Activated T-cell treated with anti-CD3 and anti-CD28 coated beads, Interleukin-2, amount 50 U/mL, for 72 hours (primary cell): ENCODE measurements around the gene PIK3CD. TPM values are rescaled to one million over a fixed set of nuclear protein-coding genes. Genes with fewer than 3 reads are reported as not detected.
"Not testable (repeated sequence)": the region's sequence is repeated elsewhere in the genome, so short reads cannot be mapped to it uniquely, and the experiment has no call there.

Experiments used
- ATAC-seq, 2 donors: fragments of 150-1000 bp; cut with Tn5 transposase; replicated peaks in 1 of 2; 2 replicates each; pipeline ENCODE4 v1.10.0; 2021; ENCODE audit warnings: moderate library complexity in 2 of 2, mild to moderate bottlenecking in 1 of 2
- DNase-seq, 2 donors: peaks; one replicate each; pipeline ENCODE4 v3.0.0; 2021 to 2022; ENCODE audit warnings: mixed read lengths in 1 of 2
- H3K27ac Mint-ChIP-seq: one replicate; pipeline ENCODE4 v1.8.0; 2022; ENCODE audit warnings: mild to moderate bottlenecking, moderate library complexity, mixed read lengths
- H3K27me3 Mint-ChIP-seq: one replicate; pipeline ENCODE4 v1.8.0; 2022; ENCODE audit warnings: low read depth, mixed read lengths
- H3K36me3 Mint-ChIP-seq, 2 donors: one replicate each; pipeline ENCODE4 v1.8.0; 2022; ENCODE audit warnings: mixed read lengths in 2 of 2, mild to moderate bottlenecking in 1 of 2; ENCODE audit not compliant: insufficient read depth in 2 of 2
- H3K4me1 Mint-ChIP-seq: one replicate; pipeline ENCODE4 v1.8.0; 2022; ENCODE audit warnings: low read depth, mixed read lengths
- H3K4me3 Mint-ChIP-seq, 2 donors: one replicate each; pipeline ENCODE4 v1.8.0; 2022; ENCODE audit warnings: mild to moderate bottlenecking in 2 of 2, mixed read lengths in 2 of 2, moderate library complexity in 2 of 2
- H3K9me3 Mint-ChIP-seq, 2 donors: one replicate each; pipeline ENCODE4 v1.8.0; 2022; ENCODE audit warnings: mixed read lengths in 2 of 2
- total RNA-seq, 2 donors: library from RNA; stranded (reverse); gene quantifications; one replicate each; pipeline ENCODE4 v1.2.3, GENCODE V29; 2022

Gene PIK3CD
- total RNA-seq, 2 donors from 2014 or later = 149 to 162 TPM

- peak overlapping the region; percentile 24 to 31 for H3K4me3 Mint-ChIP-seq
- ATAC-seq = peak; percentile 80 to 83
- H3K4me1 Mint-ChIP-seq = peaks cover 72% of the 10 kb centered on the region
Measured at GRCh38 chr1:9671377-9672140, 20.0 kb downstream of the PIK3CD start.

GRCh38 chr1:9672444-9672843, 20.9 kb downstream of the PIK3CD start:
- Mint-ChIP-seq H3K9me3 (no peaks in the 10 kb centered on the region), H3K27me3 (no peaks in the 10 kb centered on the region), H3K27ac (peak overlapping the region; percentile 42), H3K36me3 (peaks cover 12 to 36% of the 10 kb centered on the region in 2 donors), H3K4me3 (no peak overlapping the region), H3K4me1 (peaks cover 73% of the 10 kb centered on the region)
- DNase-seq (no peak), ATAC-seq (no peak)

More at GRCh38 chr1:9671377-9672140, 20.0 kb downstream of the PIK3CD start:
- no peaks in the 10 kb centered on the region for H3K9me3 Mint-ChIP-seq
- no peak for DNase-seq
- peak overlapping the region; percentile 96 for H3K27ac Mint-ChIP-seq
- peaks cover 12 to 29% of the 10 kb centered on the region in 2 donors for H3K36me3 Mint-ChIP-seq
- no peaks in the 10 kb centered on the region for H3K27me3 Mint-ChIP-seq

GRCh38 chr1:9675393-9675792, 23.9 kb downstream of the PIK3CD start:
- H3K27me3 Mint-ChIP-seq = no peaks in the 10 kb centered on the region
- H3K27ac Mint-ChIP-seq = no peak overlapping the region
- H3K4me3 Mint-ChIP-seq = no peak overlapping the region
- ATAC-seq = no peak
- H3K36me3 Mint-ChIP-seq = peaks cover 6 to 33% of the 10 kb centered on the region in 2 donors
- DNase-seq = no peak
- H3K9me3 Mint-ChIP-seq = no peaks in the 10 kb centered on the region
- peaks cover 66% of the 10 kb centered on the region for H3K4me1 Mint-ChIP-seq

GRCh38 chr1:9676128-9676527, 24.6 kb downstream of the PIK3CD start:
- not testable (repeated sequence) for H3K9me3 Mint-ChIP-seq, DNase-seq, H3K4me3 Mint-ChIP-seq, ATAC-seq, H3K27me3 Mint-ChIP-seq
- Mint-ChIP-seq H3K4me1 (peaks cover 65% of the 10 kb centered on the region), H3K36me3 (peaks cover 6 to 36% of the 10 kb centered on the region in 2 donors), H3K27ac (peak overlapping the region; percentile 47)

- H3K27ac Mint-ChIP-seq = peak overlapping the region; percentile 47
- no peak for ATAC-seq
- peaks cover 64% of the 10 kb centered on the region for H3K4me1 Mint-ChIP-seq
Measured at GRCh38 chr1:9676815-9677393, 25.4 kb downstream of the PIK3CD start.

GRCh38 chr1:9680091-9680490, 28.6 kb downstream of the PIK3CD start:
- peaks cover 6 to 27% of the 10 kb centered on the region in 2 donors for H3K36me3 Mint-ChIP-seq
- H3K9me3 Mint-ChIP-seq = no peaks in the 10 kb centered on the region
- DNase-seq = no peak
- H3K27ac Mint-ChIP-seq = no peak overlapping the region
- no peaks in the 10 kb centered on the region for H3K27me3 Mint-ChIP-seq
- peaks cover 76% of the 10 kb centered on the region for H3K4me1 Mint-ChIP-seq
- H3K4me3 Mint-ChIP-seq = no peak overlapping the region
- no peak for ATAC-seq

More at GRCh38 chr1:9676815-9677393, 25.4 kb downstream of the PIK3CD start:
- DNase-seq = no peak
- H3K4me3 Mint-ChIP-seq = no peak overlapping the region
- H3K9me3 Mint-ChIP-seq = no peaks in the 10 kb centered on the region
- H3K27me3 Mint-ChIP-seq = no peaks in the 10 kb centered on the region
- H3K36me3 Mint-ChIP-seq = peaks cover 6 to 36% of the 10 kb centered on the region in 2 donors

- ATAC-seq = no peak
- H3K36me3 Mint-ChIP-seq = peaks cover 6 to 27% of the 10 kb centered on the region in 2 donors
- peaks cover 81% of the 10 kb centered on the region for H3K4me1 Mint-ChIP-seq
- H3K4me3 Mint-ChIP-seq = no peak overlapping the region
- no peak for DNase-seq
- H3K27me3 Mint-ChIP-seq = no peaks in the 10 kb centered on the region
- no peak overlapping the region for H3K27ac Mint-ChIP-seq
- no peaks in the 10 kb centered on the region for H3K9me3 Mint-ChIP-seq
Measured at GRCh38 chr1:9680828-9681227, 29.3 kb downstream of the PIK3CD start.

GRCh38 chr1:9684801-9685200, 33.3 kb downstream of the PIK3CD start:
- Mint-ChIP-seq H3K36me3 (peaks cover 2 to 9% of the 10 kb centered on the region in 2 donors), H3K27me3 (no peaks in the 10 kb centered on the region), H3K4me1 (peaks cover 77% of the 10 kb centered on the region), H3K9me3 (no peaks in the 10 kb centered on the region), H3K27ac (peak overlapping the region; percentile 81), H3K4me3 (no peak overlapping the region)
- ATAC-seq (no peak), DNase-seq (no peak)

GRCh38 chr1:9687120-9687873, 35.8 kb downstream of the PIK3CD start:
- H3K27me3 Mint-ChIP-seq = no peaks in the 10 kb centered on the region
- H3K9me3 Mint-ChIP-seq = no peaks in the 10 kb centered on the region
- peak overlapping the region; percentile 80 to 87 for H3K4me3 Mint-ChIP-seq
- DNase-seq (peak; percentile 80), ATAC-seq (peak; percentile 68 to 78)
- H3K27ac Mint-ChIP-seq = peak overlapping the region; percentile 80
- H3K36me3 Mint-ChIP-seq = peaks cover 7 to 14% of the 10 kb centered on the region in 2 donors
- H3K4me1 Mint-ChIP-seq = peaks cover 79% of the 10 kb centered on the region

- Mint-ChIP-seq H3K27ac (peak overlapping the region; percentile 57), H3K9me3 (no peaks in the 10 kb centered on the region), H3K4me3 (peak overlapping the region; percentile 80 to 87), H3K36me3 (peaks cover 7 to 14% of the 10 kb centered on the region in 2 donors), H3K27me3 (no peaks in the 10 kb centered on the region), H3K4me1 (peaks cover 77% of the 10 kb centered on the region)
- DNase-seq = no peak
- ATAC-seq = no peak
Measured at GRCh38 chr1:9687874-9688582, 36.5 kb downstream of the PIK3CD start.

- H3K9me3 Mint-ChIP-seq = no peaks in the 10 kb centered on the region
- no peak for DNase-seq
- H3K27me3 Mint-ChIP-seq = no peaks in the 10 kb centered on the region
- H3K4me3 Mint-ChIP-seq = peak overlapping the region; percentile 80 to 87
- ATAC-seq = no peak
- H3K36me3 Mint-ChIP-seq = peaks cover 7 to 14% of the 10 kb centered on the region in 2 donors
- H3K27ac Mint-ChIP-seq = peak overlapping the region; percentile 57
- H3K4me1 Mint-ChIP-seq = peaks cover 71% of the 10 kb centered on the region
Measured at GRCh38 chr1:9688599-9688998, 37.1 kb downstream of the PIK3CD start.

- H3K27me3 Mint-ChIP-seq = no peaks in the 10 kb centered on the region
- H3K9me3 Mint-ChIP-seq = no peaks in the 10 kb centered on the region
- no peak overlapping the region for H3K27ac Mint-ChIP-seq
- peaks cover 66% of the 10 kb centered on the region for H3K4me1 Mint-ChIP-seq
- DNase-seq (peak; percentile 87 to 89), ATAC-seq (peak; percentile 82 to 84)
- H3K4me3 Mint-ChIP-seq = peak overlapping the region; percentile 80 to 87
- H3K36me3 Mint-ChIP-seq = peaks cover 7 to 16% of the 10 kb centered on the region in 2 donors
Measured at GRCh38 chr1:9689011-9689706, 37.6 kb downstream of the PIK3CD start.
